ENCODE data around the gene NCBP3.
A peak's percentile ranks its signal among the peaks of the same experiment; 100 is the strongest.

Gene NCBP3

DNA sequence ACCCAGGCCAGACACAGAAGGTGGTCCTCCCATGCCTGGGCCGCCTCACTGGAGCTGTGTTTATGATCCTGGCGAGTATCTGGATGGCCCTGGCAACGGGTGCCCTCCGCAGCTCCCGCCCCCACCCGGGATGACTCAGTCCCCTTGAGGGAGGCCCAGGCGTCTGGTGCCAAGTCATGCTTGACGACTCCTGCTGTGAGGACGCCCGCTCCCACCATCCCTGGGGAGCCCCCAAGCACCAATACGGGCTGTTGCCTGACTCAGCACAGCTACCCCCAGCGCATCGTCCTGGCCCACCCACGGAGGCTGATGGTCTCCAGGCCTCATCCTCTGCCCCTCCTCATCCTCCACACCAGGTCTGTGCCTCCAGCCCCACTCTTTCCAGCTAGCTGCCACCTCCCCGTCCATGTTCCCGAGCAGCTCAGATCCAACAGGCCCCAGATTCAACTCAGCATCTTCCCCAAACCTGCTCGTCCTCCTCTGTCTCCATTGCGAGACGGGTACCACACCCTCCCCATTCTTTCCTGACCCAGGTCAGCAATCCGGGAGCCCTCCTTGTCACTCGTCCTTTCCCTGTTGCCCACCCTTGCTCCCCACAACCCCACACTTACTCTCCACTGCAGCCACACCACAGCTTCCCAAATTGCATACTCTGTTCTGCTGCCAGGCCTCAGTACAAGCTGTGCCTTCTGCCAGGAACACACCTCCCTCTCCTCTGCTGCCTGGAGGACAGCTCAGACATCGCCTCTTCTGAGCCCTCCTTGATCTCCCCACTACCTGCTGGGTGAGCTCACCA is 44.2 kb upstream of the NCBP3 start (continued):
- TF ChIP-seq, protein P1, sequence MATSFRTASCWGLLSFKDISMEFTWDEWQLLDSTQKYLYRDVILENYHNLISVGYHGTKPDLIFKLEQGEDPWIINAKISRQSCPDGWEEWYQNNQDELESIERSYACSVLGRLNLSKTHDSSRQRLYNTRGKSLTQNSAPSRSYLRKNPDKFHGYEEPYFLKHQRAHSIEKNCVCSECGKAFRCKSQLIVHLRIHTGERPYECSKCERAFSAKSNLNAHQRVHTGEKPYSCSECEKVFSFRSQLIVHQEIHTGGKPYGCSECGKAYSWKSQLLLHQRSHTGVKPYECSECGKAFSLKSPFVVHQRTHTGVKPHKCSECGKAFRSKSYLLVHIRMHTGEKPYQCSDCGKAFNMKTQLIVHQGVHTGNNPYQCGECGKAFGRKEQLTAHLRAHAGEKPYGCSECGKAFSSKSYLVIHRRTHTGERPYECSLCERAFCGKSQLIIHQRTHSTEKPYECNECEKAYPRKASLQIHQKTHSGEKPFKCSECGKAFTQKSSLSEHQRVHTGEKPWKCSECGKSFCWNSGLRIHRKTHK (tag by site-specific recombination; IDR thresholded peaks at IDR 0.05) = no peak
- TF ChIP-seq, protein P2, sequence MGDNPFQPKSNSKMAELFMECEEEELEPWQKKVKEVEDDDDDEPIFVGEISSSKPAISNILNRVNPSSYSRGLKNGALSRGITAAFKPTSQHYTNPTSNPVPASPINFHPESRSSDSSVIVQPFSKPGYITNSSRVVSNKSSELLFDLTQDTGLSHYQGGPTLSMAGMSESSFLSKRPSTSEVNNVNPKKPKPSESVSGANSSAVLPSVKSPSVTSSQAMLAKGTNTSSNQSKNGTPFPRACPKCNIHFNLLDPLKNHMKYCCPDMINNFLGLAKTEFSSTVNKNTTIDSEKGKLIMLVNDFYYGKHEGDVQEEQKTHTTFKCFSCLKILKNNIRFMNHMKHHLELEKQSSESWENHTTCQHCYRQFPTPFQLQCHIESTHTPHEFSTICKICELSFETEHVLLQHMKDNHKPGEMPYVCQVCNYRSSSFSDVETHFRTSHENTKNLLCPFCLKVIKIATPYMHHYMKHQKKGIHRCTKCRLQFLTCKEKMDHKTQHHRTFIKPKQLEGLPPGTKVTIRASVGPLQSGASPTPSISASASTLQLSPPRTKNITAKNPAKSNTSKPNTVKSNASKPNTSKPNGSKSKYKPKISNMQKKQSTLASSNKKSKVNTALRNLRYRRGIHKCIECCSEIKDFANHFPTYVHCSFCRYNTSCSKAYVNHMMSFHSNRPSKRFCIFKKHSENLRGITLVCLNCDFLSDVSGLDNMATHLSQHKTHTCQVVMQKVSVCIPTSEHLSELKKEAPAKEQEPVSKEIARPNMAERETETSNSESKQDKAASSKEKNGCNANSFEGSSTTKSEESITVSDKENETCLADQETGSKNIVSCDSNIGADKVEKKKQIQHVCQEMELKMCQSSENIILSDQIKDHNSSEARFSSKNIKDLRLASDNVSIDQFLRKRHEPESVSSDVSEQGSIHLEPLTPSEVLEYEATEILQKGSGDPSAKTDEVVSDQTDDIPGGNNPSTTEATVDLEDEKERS (tag by site-specific recombination; IDR thresholded peaks at IDR 0.05) = peak; percentile 94; the same call in 1 of the 2 replicates
- TF ChIP-seq, protein P3, sequence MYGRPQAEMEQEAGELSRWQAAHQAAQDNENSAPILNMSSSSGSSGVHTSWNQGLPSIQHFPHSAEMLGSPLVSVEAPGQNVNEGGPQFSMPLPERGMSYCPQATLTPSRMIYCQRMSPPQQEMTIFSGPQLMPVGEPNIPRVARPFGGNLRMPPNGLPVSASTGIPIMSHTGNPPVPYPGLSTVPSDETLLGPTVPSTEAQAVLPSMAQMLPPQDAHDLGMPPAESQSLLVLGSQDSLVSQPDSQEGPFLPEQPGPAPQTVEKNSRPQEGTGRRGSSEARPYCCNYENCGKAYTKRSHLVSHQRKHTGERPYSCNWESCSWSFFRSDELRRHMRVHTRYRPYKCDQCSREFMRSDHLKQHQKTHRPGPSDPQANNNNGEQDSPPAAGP (tag by site-specific recombination; IDR thresholded peaks at IDR 0.05) = peak; percentile 100
- TF ChIP-seq, protein P4, sequence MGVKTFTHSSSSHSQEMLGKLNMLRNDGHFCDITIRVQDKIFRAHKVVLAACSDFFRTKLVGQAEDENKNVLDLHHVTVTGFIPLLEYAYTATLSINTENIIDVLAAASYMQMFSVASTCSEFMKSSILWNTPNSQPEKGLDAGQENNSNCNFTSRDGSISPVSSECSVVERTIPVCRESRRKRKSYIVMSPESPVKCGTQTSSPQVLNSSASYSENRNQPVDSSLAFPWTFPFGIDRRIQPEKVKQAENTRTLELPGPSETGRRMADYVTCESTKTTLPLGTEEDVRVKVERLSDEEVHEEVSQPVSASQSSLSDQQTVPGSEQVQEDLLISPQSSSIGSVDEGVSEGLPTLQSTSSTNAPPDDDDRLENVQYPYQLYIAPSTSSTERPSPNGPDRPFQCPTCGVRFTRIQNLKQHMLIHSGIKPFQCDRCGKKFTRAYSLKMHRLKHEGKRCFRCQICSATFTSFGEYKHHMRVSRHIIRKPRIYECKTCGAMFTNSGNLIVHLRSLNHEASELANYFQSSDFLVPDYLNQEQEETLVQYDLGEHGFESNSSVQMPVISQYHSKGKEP (tag by site-specific recombination; IDR thresholded peaks at IDR 0.05) = peak; percentile 94
- TF ChIP-seq OVOL3 (tag by site-specific recombination; IDR thresholded peaks at IDR 0.05) = peak; percentile 95
- no peak; the same call in 1 of the 2 replicates for TF ChIP-seq ZNF16 (tag by site-specific recombination; IDR thresholded peaks at IDR 0.05; ENCODE audit: low read depth)
- no peak for TF ChIP-seq ZNF571 (tag by site-specific recombination; IDR thresholded peaks at IDR 0.05)
- TF ChIP-seq ZNF629 (tag by site-specific recombination; IDR thresholded peaks at IDR 0.05) = peak; percentile 99
- TF ChIP-seq YY1 (tag by site-specific recombination; IDR thresholded peaks at IDR 0.05) = 0 out of 2 replicates have a peak, but pooled peaks have one; percentile 51
- TF ChIP-seq, protein P5, sequence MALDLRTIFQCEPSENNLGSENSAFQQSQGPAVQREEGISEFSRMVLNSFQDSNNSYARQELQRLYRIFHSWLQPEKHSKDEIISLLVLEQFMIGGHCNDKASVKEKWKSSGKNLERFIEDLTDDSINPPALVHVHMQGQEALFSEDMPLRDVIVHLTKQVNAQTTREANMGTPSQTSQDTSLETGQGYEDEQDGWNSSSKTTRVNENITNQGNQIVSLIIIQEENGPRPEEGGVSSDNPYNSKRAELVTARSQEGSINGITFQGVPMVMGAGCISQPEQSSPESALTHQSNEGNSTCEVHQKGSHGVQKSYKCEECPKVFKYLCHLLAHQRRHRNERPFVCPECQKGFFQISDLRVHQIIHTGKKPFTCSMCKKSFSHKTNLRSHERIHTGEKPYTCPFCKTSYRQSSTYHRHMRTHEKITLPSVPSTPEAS (tag by site-specific recombination; IDR thresholded peaks at IDR 0.05) = peak; percentile 77
- TF ChIP-seq BCL11B (tag by site-specific recombination; IDR thresholded peaks at IDR 0.05; ENCODE audit: low read depth) = peak; percentile 96
- peak; percentile 98 for TF ChIP-seq KLF16 (tag by site-specific recombination; IDR thresholded peaks at IDR 0.05)
- no peak for TF ChIP-seq SCRT1 (tag by site-specific recombination; IDR thresholded peaks at IDR 0.05; ENCODE audit: borderline replicate concordance)
- no peak for TF ChIP-seq ZNF292 (tag by site-specific recombination; IDR thresholded peaks at IDR 0.05; ENCODE audit: borderline replicate concordance, low read depth)
- peak; percentile 95 for TF ChIP-seq GLI4 (tag by site-specific recombination; IDR thresholded peaks at IDR 0.05)
- TF ChIP-seq, protein P6, sequence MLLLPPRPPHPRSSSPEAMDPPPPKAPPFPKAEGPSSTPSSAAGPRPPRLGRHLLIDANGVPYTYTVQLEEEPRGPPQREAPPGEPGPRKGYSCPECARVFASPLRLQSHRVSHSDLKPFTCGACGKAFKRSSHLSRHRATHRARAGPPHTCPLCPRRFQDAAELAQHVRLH (tag by site-specific recombination; IDR thresholded peaks at IDR 0.05) = peak; percentile 66; the same call in 1 of the 2 replicates
- TF ChIP-seq SALL2 (tag by site-specific recombination; IDR thresholded peaks at IDR 0.05; ENCODE audit: borderline replicate concordance) = peak; percentile 44; the same call in 1 of the 2 replicates
- TF ChIP-seq KLF10 (tag by site-specific recombination; IDR thresholded peaks at IDR 0.05) = peak; percentile 97
- TF ChIP-seq, protein P7, sequence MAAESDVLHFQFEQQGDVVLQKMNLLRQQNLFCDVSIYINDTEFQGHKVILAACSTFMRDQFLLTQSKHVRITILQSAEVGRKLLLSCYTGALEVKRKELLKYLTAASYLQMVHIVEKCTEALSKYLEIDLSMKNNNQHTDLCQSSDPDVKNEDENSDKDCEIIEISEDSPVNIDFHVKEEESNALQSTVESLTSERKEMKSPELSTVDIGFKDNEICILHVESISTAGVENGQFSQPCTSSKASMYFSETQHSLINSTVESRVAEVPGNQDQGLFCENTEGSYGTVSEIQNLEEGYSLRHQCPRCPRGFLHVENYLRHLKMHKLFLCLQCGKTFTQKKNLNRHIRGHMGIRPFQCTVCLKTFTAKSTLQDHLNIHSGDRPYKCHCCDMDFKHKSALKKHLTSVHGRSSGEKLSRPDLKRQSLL (tag by site-specific recombination; IDR thresholded peaks at IDR 0.05) = peak; percentile 62; the same call in 1 of the 2 replicates
- no peak for TF ChIP-seq ZNF132 (tag by site-specific recombination; IDR thresholded peaks at IDR 0.05; ENCODE audit: borderline replicate concordance)
- no peak for TF ChIP-seq ZNF626 (tag by site-specific recombination; IDR thresholded peaks at IDR 0.05)
- peak; percentile 89; the same call in 1 of the 2 replicates for TF ChIP-seq ZNF184 (tag by site-specific recombination; IDR thresholded peaks at IDR 0.05)
- peak; percentile 97 for TF ChIP-seq KLF1 (tag by site-specific recombination; IDR thresholded peaks at IDR 0.05)
- peak; percentile 78; the same call in 1 of the 2 replicates for TF ChIP-seq ZNF239 (tag by site-specific recombination; IDR thresholded peaks at IDR 0.05)
- TF ChIP-seq ZNF274 (IDR thresholded peaks at IDR 0.05; ENCODE audit: low read length) = no peak
- no peak for TF ChIP-seq ZNF274 (tag by site-specific recombination; IDR thresholded peaks at IDR 0.05; ENCODE audit: borderline replicate concordance)
- peak; percentile 84; the same call in 1 of the 2 replicates for TF ChIP-seq ZNF76 (tag by site-specific recombination; IDR thresholded peaks at IDR 0.05; ENCODE audit: borderline replicate concordance, low read depth)
- TF ChIP-seq RBAK (tag by site-specific recombination; IDR thresholded peaks at IDR 0.05) = 0 out of 2 replicates have a peak, but pooled peaks have one; percentile 51
- TF ChIP-seq ZNF302 (tag by site-specific recombination; IDR thresholded peaks at IDR 0.05; ENCODE audit: low read depth) = no peak

Data from HEK293 (cell line).